Right lobe of liver (tissue), 4 donors: ENCODE measurements around the gene KRTAP10-12.

Experiments
- CTCF ChIP-seq, 4 donors: fragments of 200-600 bp in 3 of 4; fragments of 450-650 bp in 1 of 4; IDR thresholded peaks; one replicate each; pipeline versions ENCODE4 v1.5.1 to v1.8.0; 2016 to 2022; ENCODE audit warnings: antibody characterized with exemption in 4 of 4, mild to moderate bottlenecking in 2 of 4
- POLR2A ChIP-seq: fragments of 450-650 bp; IDR thresholded peaks from one replicate; pipeline ENCODE4 v1.6.1; 2017; ENCODE audit warnings: antibody characterized with exemption, mild to moderate bottlenecking
- donor health status: DM: no; HTN: no; CAD: no.
- donor health status: DM: no; HTN: no; CAD: no.
- donor health status: DM: no; HTN: yes; CAD: no.

GRCh38 chr21:44734841-44735240 is 37.9 kb downstream of the KRTAP10-12 start:
- TF ChIP-seq CTCF (IDR thresholded peaks at IDR 0.05) (no peak), POLR2A (no peak)
